Measurements from ENCODE around the gene GAB2.
"Not testable (repeated sequence)": the region's sequence is repeated elsewhere in the genome, so short reads cannot be mapped to it uniquely, and the experiment has no call there.

GAB2 gene

GRCh38 chr11:78292109-78292803, 125.4 kb downstream of the GAB2 start:
- no peak for FAIRE-seq

GRCh38 chr11:78291503-78292108, 126.0 kb downstream of the GAB2 start:
- no peak for DNase-seq (ENCODE audit: extremely low spot score, insufficient read length, low read depth)
- no peak for FAIRE-seq

More at GRCh38 chr11:78292109-78292803, 125.4 kb downstream of the GAB2 start:
- no peak for DNase-seq (ENCODE audit: extremely low spot score, insufficient read length, low read depth)

- FAIRE-seq (no peak), DNase-seq (ENCODE audit: extremely low spot score, insufficient read length, low read depth) (no peak)
These were observed 127.1 kb downstream of the GAB2 start for GRCh38 chr11:78290293-78291176.

GRCh38 chr11:78289552-78290292, 127.9 kb downstream of the GAB2 start:
- DNase-seq (ENCODE audit: extremely low spot score, insufficient read length, low read depth) (no peak), FAIRE-seq (no peak)

GRCh38 chr11:78284260-78284659, 133.4 kb downstream of the GAB2 start:
- no peak for DNase-seq (ENCODE audit: extremely low spot score, insufficient read length, low read depth)
- no peak for FAIRE-seq

GRCh38 chr11:78282821-78283220, 134.8 kb downstream of the GAB2 start:
- FAIRE-seq (no peak), DNase-seq (ENCODE audit: extremely low spot score, insufficient read length, low read depth) (no peak)

- DNase-seq (ENCODE audit: extremely low spot score, insufficient read length, low read depth) (no peak), FAIRE-seq (no peak)
These were observed 136.1 kb downstream of the GAB2 start for GRCh38 chr11:78281511-78281910.

GRCh38 chr11:78277314-78277994, 140.2 kb downstream of the GAB2 start:
- DNase-seq (ENCODE audit: extremely low spot score, insufficient read length, low read depth) (no peak), FAIRE-seq (no peak)

GRCh38 chr11:78276311-78276710, 141.3 kb downstream of the GAB2 start:
- no peak for FAIRE-seq

GRCh38 chr11:78274739-78275138, 142.9 kb downstream of the GAB2 start:
- FAIRE-seq (no peak), DNase-seq (ENCODE audit: extremely low spot score, insufficient read length, low read depth) (no peak)

More at GRCh38 chr11:78276311-78276710, 141.3 kb downstream of the GAB2 start:
- no peak for DNase-seq (ENCODE audit: extremely low spot score, insufficient read length, low read depth)

- DNase-seq (ENCODE audit: extremely low spot score, insufficient read length, low read depth); FAIRE-seq: not testable (repeated sequence)
These were observed 144.9 kb downstream of the GAB2 start for GRCh38 chr11:78272625-78273269.

GRCh38 chr11:78271801-78272200, 145.8 kb downstream of the GAB2 start:
- DNase-seq (ENCODE audit: extremely low spot score, insufficient read length, low read depth); FAIRE-seq: not testable (repeated sequence)

GRCh38 chr11:78270971-78271370, 146.6 kb downstream of the GAB2 start:
- no peak for FAIRE-seq
- no peak for DNase-seq (ENCODE audit: extremely low spot score, insufficient read length, low read depth)

- DNase-seq (ENCODE audit: extremely low spot score, insufficient read length, low read depth) (no peak), FAIRE-seq (no peak)
These were observed 147.8 kb downstream of the GAB2 start for GRCh38 chr11:78269806-78270205.

GRCh38 chr11:78268591-78269410, 148.8 kb downstream of the GAB2 start:
- DNase-seq (ENCODE audit: extremely low spot score, insufficient read length, low read depth) = no peak
- no peak for FAIRE-seq

- FAIRE-seq = no peak
- no peak for DNase-seq (ENCODE audit: extremely low spot score, insufficient read length, low read depth)
These were observed 151.2 kb downstream of the GAB2 start for GRCh38 chr11:78266451-78266850.

GRCh38 chr11:78265326-78265725, 152.3 kb downstream of the GAB2 start:
- DNase-seq (ENCODE audit: extremely low spot score, insufficient read length, low read depth) (no peak), FAIRE-seq (no peak)

- no peak for FAIRE-seq
- no peak for DNase-seq (ENCODE audit: extremely low spot score, insufficient read length, low read depth)
These were observed 154.9 kb downstream of the GAB2 start for GRCh38 chr11:78262691-78263090.
